Inflammatory macrophage treated with lipopolysaccharide for 4 hours (primary cell): ENCODE measurements around the gene HAGHL.

ENCODE experiments used
- DNase-seq: peaks from one replicate; pipeline ENCODE4 v3.0.0-alpha.2; 2020

Gene HAGHL

GRCh38 chr16:726438-727290 is at the start of gene HAGHL, which contains the start of gene CCDC78:
HAGHL (plus strand) TSS chr16:727106; CDS start chr16:727510, 404 bp downstream.
CCDC78 (minus strand) TSS chr16:726443; CDS start chr16:726367, 76 bp downstream.
- DNase-seq = peak; percentile 19

- no peak for DNase-seq
Measured at GRCh38 chr16:677316-678190, 49.4 kb upstream of the HAGHL start.

GRCh38 chr16:678209-678857 is 48.6 kb upstream of the HAGHL start:
- no peak for DNase-seq

GRCh38 chr16:678858-679813 is 47.8 kb upstream of the HAGHL start:
- DNase-seq = peak; percentile 55

- DNase-seq = peak; percentile 89
Measured at GRCh38 chr16:679814-680624, 46.9 kb upstream of the HAGHL start, which contains the start of gene STUB1. STUB1 (plus strand) TSS chr16:680410; CDS start chr16:680526, 116 bp downstream.

- DNase-seq = no peak
Measured at GRCh38 chr16:680625-680945, 46.3 kb upstream of the HAGHL start.

- DNase-seq = peak; percentile 50
Measured at GRCh38 chr16:680967-681745, 45.8 kb upstream of the HAGHL start.

- DNase-seq = no peak
Measured at GRCh38 chr16:681746-682427, 45.0 kb upstream of the HAGHL start.

GRCh38 chr16:682493-683395 is 44.2 kb upstream of the HAGHL start:
- DNase-seq = no peak

- no peak for DNase-seq
Measured at GRCh38 chr16:683396-684070, 43.4 kb upstream of the HAGHL start.

- peak; percentile 96 for DNase-seq
Measured at GRCh38 chr16:684071-684794, 42.7 kb upstream of the HAGHL start, which contains the start of gene JMJD8. JMJD8 (minus strand) TSS chr16:684334; CDS start chr16:684319, 15 bp downstream.

- no peak for DNase-seq
Measured at GRCh38 chr16:684961-685696, 41.8 kb upstream of the HAGHL start.

GRCh38 chr16:685967-686366 is 40.9 kb upstream of the HAGHL start:
- peak; percentile 42 for DNase-seq

- no peak for DNase-seq
Measured at GRCh38 chr16:686459-687260, 40.2 kb upstream of the HAGHL start.

GRCh38 chr16:687499-687898 is 39.4 kb upstream of the HAGHL start:
- no peak for DNase-seq
